Neuron (in vitro differentiated cells): ENCODE data around the gene KISS1.
"Not testable (repeated sequence)": the region's sequence is repeated elsewhere in the genome, so short reads cannot be mapped to it uniquely, and the experiment has no call there.

Experiments
- H2AFZ ChIP-seq: one replicate; pipeline ENCODE4 v1.6.1; 2013; ENCODE audit warnings: low read depth, mild to moderate bottlenecking, inconsistent platforms, low read length, moderate library complexity
- H3K27me3 ChIP-seq: one replicate; pipeline ENCODE4 v1.6.1; 2013; ENCODE audit warnings: low read length; ENCODE audit not compliant: insufficient read depth
- H3K36me3 ChIP-seq: one replicate; pipeline ENCODE4 v1.6.1; 2013; ENCODE audit warnings: low read length; ENCODE audit not compliant: insufficient read depth
- H3K4me1 ChIP-seq: one replicate; pipeline ENCODE4 v1.6.1; 2013; ENCODE audit warnings: low read length; ENCODE audit not compliant: insufficient read depth
- H3K4me3 ChIP-seq: 2 replicates; pipeline ENCODE4 v1.5.1; 2013; ENCODE audit warnings: mild to moderate bottlenecking, low read length, moderate library complexity
- H3K9me3 ChIP-seq: one replicate; pipeline ENCODE4 v1.6.1; 2013; ENCODE audit warnings: low read length

KISS1 gene, protein sequence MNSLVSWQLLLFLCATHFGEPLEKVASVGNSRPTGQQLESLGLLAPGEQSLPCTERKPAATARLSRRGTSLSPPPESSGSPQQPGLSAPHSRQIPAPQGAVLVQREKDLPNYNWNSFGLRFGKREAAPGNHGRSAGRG

DNA sequence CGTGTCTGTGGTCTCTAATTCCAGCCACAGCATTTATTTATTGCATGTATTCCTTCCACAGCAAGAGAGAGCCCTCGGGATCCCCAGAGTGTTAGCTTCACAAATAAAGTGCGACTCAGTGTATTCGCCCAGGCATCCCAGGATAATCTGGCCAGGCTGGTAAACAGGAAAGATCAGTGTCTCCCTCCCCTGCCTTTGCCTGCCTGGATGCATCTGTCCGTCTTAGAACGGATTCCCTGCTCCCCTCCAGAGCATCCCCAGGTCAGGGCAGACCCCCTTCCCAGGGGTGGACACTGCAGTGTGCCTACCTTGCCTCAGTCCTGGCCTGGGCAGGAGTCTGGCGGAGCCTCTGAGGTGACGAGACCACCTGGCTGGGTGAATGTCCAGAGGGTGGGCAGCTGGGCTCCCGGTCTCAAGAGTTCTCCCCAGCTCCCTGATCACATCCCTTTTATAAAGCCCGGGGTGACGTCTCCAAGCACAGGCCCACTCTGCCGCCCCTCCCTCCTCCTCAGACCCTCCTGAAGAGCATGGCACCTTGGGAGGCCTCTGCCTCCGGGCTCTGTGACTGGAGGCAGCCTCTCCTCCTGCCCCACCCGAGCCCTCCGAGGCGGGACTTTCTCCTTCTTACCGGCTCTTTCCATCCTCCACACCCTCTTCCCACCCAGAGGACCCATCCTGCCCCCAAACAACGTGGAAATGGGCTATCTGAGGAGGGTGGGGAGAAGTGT lies at the start of gene KISS1:
TSS of gene KISS1 (minus strand) at position 424 of the 728 bp plus-strand sequence. CDS start 3,615 bp downstream, outside the sequence.
- Histone ChIP-seq H3K9me3 (no peaks in the 10 kb centered on the region), H3K36me3 (no peaks in the 10 kb centered on the region), H3K27me3 (peaks cover 60% of the 10 kb centered on the region), H3K4me1 (no peaks in the 10 kb centered on the region), H2AFZ (no peak within 1 kb of the TSS), H3K4me3 (no peak within 1 kb of the TSS)

DNA sequence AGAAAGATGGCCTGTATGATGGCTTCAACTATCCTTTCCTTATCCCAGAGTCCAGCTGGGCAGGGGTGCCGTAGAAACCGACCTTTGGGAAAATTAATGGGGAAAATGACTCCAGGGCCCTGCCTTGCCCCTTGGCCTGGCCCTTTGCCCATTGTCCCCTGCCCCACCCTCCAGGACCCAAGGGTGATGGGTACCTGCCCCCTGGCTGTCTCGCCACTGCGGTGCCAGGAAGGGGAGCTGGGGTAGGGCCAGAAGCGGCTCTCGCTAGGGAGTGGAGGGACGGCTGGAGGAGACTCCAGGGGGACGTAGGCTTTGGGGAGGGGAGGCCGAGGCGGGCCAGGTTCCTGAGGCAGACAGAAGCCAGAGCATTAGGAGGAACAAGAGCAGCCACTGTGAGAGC lies 46.6 kb upstream of the KISS1 start:
- Histone ChIP-seq H3K27me3 (no peaks in the 10 kb centered on the region), H3K36me3 (peaks cover 79% of the 10 kb centered on the region), H3K9me3 (peaks cover 2% of the 10 kb centered on the region), H3K4me3 (no peak overlapping the region), H3K4me1 (no peaks in the 10 kb centered on the region), H2AFZ (no peak overlapping the region)

DNA sequence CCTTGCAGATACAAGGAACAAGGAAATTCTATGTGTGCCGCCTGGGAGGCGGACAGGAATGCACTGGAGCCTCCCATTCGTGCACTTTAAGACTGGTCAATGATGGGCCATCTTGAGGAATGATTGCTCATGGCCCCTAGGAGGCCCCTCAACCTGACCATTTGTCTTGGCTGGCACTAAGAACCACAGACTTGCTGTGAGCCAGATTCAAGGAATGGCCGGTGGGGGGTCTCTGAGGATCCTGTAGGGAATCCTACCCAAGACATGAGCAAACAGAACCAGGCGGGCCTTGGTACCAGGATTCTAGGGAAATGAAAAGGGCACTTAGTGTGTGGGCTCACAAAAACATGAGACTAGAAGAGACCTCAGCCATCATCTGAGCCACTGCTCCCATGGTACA lies 45.6 kb upstream of the KISS1 start:
- no peak overlapping the region for H2AFZ ChIP-seq
- no peaks in the 10 kb centered on the region for H3K4me1 ChIP-seq
- H3K9me3 ChIP-seq = peaks cover 3% of the 10 kb centered on the region
- peaks cover 80% of the 10 kb centered on the region for H3K36me3 ChIP-seq
- H3K4me3 ChIP-seq = no peak overlapping the region
- H3K27me3 ChIP-seq = no peaks in the 10 kb centered on the region

DNA sequence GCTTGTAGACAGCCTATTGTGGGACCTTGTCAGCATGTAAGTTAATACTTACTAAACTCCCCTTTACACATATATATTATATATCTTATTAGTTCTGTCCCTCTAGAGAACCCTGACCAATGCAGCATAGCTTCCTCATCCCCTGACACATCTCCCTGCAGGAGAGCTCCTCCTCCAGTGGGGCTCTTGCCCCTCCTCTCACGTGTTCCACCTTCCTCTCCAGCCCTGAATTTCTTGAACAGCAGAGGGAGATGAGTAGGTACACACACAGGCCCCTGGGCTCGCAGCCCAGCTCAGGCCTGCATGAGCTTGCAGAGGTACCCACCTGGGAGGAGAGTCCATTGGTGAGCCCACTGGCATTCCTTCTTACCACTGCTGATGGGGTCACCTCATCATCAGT lies 44.8 kb upstream of the KISS1 start:
- H3K9me3 ChIP-seq = peaks cover 7% of the 10 kb centered on the region
- H2AFZ ChIP-seq = no peak overlapping the region
- H3K36me3 ChIP-seq = peaks cover 81% of the 10 kb centered on the region
- H3K4me3 ChIP-seq = no peak overlapping the region
- no peaks in the 10 kb centered on the region for H3K4me1 ChIP-seq
- H3K27me3 ChIP-seq = no peaks in the 10 kb centered on the region

DNA sequence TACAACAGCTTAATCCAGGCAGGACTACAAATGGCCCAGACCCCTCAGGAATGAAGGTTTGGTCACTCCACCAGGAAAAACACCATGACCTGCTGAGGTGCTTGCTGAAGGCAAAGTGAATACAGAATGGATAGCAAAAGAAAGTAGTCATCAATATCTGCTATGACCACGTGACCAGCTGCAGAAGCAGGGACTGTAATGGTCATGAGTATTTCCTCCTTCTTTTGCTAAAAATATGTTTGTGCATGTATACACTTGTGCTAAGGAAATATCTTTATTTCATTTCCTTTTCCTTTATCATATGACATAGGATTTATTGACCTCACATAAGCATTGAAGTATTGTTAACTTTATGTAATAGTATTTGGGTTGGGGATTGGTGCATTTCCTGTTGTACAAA lies 43.9 kb upstream of the KISS1 start:
- Histone ChIP-seq H3K36me3 (peaks cover 81% of the 10 kb centered on the region), H3K4me3 (no peak overlapping the region), H3K27me3 (no peaks in the 10 kb centered on the region), H2AFZ (no peak overlapping the region), H3K4me1 (no peaks in the 10 kb centered on the region), H3K9me3 (peaks cover 7% of the 10 kb centered on the region)

DNA sequence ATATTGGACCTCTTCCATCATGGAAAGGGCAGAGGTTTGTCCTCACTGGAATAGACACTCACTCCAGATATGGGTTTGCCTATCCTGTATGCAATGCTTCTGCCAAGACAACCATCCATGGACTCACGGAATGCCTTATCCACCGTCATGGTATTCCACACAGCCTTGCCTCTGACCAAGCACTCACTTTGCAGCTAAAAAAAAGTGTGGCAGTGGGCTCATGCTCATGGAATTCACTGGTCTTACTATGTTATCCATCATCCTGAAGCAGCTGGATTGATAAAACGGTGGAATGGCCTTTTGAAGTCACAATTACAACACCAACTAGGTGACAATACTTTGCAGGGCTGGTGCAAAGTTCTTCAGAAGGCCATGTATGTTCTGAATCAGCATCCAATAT lies 43.1 kb upstream of the KISS1 start:
- H2AFZ ChIP-seq, H3K4me3 ChIP-seq, H3K9me3 ChIP-seq, H3K27me3 ChIP-seq, H3K4me1 ChIP-seq: not testable (repeated sequence)
- H3K36me3 ChIP-seq = peaks cover 74% of the 10 kb centered on the region

DNA sequence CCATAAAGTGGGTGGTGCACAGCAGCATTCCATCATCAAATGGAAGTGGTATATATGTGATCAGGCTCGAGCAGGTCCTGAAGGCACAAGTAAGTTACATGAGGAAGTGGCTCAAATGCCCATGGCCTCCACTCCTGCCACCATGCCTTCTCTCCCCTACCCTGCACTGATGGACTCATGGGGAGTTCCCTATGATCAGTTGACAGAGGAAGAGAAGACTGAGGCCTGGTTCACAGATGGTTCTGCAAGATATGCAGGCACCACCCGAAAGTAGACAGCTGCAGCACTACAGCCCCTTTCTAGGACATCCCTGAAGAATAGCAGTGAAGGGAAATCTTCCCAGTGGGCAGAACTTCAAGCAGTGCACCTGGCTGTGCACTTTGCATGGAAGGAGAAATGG lies 42.2 kb upstream of the KISS1 start:
- not testable (repeated sequence) for H2AFZ ChIP-seq, H3K27me3 ChIP-seq, H3K4me1 ChIP-seq

DNA sequence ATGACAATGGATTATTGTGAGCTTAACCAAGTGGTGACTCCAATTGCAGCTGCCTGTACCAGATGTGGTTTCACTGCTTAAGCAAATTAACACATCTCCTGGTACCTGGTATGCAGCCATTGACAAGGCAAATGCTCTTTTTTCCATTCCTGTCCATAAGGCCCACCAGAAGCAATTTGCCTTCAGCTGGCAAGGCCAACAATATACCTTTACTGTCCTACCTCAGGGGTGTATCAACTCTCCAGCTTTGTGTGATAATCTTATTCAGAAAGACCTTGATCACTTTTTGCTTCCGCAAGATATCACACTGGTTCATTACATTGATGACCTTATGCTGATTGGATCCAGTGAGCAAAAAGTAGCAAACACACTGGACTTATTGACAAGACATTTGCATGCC lies 41.2 kb upstream of the KISS1 start:
- not testable (repeated sequence) for H3K9me3 ChIP-seq, H3K4me1 ChIP-seq, H3K4me3 ChIP-seq, H2AFZ ChIP-seq, H3K27me3 ChIP-seq
- H3K36me3 ChIP-seq = peaks cover 75% of the 10 kb centered on the region

More for the DNA sequence above, 42.2 kb upstream of the KISS1 start:
- H3K9me3 ChIP-seq, H3K4me3 ChIP-seq: not testable (repeated sequence)
- H3K36me3 ChIP-seq = peaks cover 80% of the 10 kb centered on the region

DNA sequence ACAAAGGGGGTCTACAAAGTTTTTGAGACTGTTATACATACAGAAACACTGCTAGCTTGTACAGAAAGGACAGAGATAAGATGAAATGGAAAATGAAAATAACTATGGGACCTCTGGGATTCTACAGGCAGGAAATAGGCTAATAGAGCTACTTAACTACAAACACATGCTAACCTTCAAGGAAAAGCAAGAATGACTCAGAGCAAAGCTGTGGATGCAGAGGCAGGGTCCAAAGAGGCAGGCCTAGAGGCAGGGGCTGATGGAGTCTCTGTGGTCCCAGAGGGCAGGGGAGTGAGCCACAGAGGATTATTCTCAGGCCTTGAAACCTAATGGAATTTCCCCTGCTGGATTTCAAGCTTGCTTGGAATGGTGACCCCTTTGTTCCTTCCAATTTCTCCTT lies 36.2 kb upstream of the KISS1 start:
- no peaks in the 10 kb centered on the region for H3K27me3 ChIP-seq
- H3K36me3 ChIP-seq = peaks cover 77% of the 10 kb centered on the region
- peaks cover 8% of the 10 kb centered on the region for H3K9me3 ChIP-seq
- no peak overlapping the region for H2AFZ ChIP-seq
- no peaks in the 10 kb centered on the region for H3K4me1 ChIP-seq
- H3K4me3 ChIP-seq = no peak overlapping the region

DNA sequence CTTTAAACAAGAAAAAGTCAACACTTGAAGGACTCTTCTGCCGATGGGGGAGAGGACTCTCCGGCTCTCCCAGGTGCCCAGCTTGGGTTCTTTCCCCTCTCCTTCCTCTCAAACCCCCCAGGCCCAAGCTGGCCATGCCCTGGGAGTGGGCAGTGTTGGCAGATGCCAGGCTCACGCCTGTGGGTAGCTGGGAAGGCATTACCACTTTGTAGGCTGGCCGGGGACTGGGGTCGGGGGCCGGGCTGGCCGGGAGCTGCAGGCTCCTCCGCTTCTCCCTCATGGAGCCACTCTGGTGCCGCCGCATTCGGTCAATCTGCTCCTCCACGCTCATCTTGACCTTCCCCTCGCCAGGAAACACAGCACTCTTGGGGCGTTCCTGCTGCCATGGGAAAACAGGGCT lies 33.9 kb upstream of the KISS1 start:
- Histone ChIP-seq H2AFZ (no peak overlapping the region), H3K4me1 (no peaks in the 10 kb centered on the region), H3K27me3 (no peaks in the 10 kb centered on the region), H3K4me3 (no peak overlapping the region), H3K36me3 (peaks cover 78% of the 10 kb centered on the region), H3K9me3 (peaks cover 3% of the 10 kb centered on the region)

DNA sequence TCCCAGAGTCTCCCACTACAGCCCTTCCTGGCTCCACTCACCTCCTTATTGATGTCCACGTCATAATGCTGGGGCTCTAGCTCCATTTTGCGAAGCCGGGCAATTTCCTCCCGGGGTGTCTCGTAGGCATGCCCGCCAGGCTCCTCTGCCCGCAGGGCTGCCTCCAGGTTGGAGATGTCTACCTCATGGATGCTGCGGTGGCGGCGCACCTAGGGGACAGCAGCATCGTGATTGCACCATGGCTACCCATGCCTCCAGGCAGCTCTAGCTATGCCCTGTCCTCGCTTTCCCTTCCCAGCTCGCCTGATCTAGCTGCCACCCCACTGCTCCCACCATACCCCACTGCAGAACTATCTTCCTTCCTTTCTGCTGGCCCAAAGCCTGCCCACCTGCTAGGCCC lies 32.6 kb upstream of the KISS1 start:
- no peaks in the 10 kb centered on the region for H3K27me3 ChIP-seq
- no peak overlapping the region for H2AFZ ChIP-seq
- H3K9me3 ChIP-seq = peaks cover under 1% of the 10 kb centered on the region
- peaks cover 76% of the 10 kb centered on the region for H3K36me3 ChIP-seq
- H3K4me3 ChIP-seq = no peak overlapping the region
- no peaks in the 10 kb centered on the region for H3K4me1 ChIP-seq

DNA sequence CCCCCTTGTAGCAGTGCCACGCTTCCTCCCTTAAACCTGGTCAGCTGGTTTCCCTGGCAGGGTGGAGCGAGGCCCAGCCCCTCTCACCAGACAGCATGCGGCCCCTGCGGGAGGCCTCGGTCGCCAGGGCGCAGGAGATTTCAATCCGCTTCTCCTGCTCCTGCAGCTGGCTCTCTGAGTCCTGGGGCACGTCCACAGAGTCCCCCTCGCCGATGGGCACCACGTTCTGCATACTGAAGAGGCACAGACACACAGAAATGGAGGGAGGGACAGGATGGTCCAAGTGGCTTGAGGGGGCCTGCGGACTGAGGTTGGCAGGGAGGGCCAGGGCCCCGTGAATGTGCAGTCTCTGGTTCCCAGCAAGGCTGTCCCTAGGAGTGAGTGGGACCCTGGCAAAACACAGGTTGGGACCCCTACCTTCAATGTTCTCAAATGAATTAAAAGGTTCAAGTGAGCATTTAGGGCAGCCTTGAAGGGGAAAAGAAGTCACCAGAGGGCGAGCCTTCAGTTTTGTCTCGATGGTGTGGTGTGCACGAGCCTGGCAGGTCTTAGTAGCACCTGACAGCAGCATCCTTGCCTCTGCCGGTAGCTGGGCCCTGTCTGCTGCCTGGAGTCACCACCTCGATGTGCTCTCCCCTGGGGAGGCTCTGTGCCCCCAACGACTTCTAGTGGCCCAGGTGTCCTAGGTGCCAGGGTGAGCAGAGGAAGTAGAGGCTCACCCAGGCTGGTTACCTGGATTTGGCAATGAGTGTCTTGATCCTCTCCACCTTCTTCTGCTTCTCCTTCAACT lies 31.9 kb upstream of the KISS1 start:
- H3K27me3 ChIP-seq = no peaks in the 10 kb centered on the region
- no peaks in the 10 kb centered on the region for H3K9me3 ChIP-seq
- no peak overlapping the region for H3K4me3 ChIP-seq
- H3K36me3 ChIP-seq = peaks cover 73% of the 10 kb centered on the region
- H2AFZ ChIP-seq = no peak overlapping the region
- H3K4me1 ChIP-seq = no peaks in the 10 kb centered on the region

DNA sequence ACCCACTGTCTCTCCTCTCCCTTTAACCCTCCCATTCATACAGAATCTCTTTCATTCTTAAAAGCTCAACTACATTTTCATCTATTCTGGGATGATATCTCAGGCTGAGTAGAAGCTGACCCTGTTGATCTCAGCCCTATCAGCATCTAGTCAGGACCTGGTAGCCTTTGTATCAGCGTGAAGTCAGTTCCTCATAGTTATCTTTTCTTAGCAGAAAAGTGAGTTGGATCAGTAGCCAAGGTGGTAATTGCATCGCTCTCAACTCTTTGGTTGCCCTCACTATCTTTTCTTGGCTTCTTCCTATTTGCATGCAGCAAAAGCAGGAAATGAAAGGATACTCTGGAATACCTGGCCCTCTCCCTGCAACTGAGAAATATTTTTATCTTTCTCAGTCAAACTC lies 31.1 kb upstream of the KISS1 start:
- Histone ChIP-seq H2AFZ (no peak overlapping the region), H3K4me1 (no peaks in the 10 kb centered on the region), H3K9me3 (no peaks in the 10 kb centered on the region), H3K4me3 (no peak overlapping the region), H3K27me3 (no peaks in the 10 kb centered on the region), H3K36me3 (peaks cover 72% of the 10 kb centered on the region)
